ENCODE data around the gene THAP8.
"Not testable (repeated sequence)": the region's sequence is repeated elsewhere in the genome, so short reads cannot be mapped to it uniquely, and the experiment has no call there.

THAP8 gene, protein sequence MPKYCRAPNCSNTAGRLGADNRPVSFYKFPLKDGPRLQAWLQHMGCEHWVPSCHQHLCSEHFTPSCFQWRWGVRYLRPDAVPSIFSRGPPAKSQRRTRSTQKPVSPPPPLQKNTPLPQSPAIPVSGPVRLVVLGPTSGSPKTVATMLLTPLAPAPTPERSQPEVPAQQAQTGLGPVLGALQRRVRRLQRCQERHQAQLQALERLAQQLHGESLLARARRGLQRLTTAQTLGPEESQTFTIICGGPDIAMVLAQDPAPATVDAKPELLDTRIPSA

DNA sequence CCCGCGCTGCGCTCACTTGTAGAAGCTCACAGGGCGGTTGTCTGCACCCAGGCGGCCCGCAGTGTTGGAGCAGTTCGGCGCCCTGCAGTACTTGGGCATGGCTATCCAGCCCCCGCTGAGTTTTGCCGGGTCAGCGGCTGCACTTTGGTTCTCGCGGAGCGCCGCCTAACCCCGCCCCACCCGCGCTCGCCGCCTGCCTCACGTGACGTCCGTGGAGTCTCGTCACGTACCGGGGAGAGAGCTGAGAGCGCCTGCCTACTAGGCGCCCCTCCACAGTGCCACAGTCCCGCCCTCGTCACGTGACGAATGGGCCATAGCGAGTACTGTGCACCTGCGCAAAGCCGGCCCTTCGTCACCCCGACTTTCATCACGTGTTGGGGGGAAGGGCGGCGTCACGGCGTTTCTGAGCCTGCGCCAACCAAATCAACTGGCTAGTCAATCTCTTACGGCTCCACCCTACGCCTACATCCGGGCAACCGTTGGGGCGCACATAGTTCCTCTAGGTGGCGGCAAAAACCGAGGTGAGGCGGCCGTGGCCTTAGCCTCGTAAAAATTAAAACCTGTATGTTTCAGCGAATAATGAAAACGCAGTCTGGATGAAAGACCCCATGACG, at the start of gene THAP8:
THAP8 (minus strand) TSS at position 167 of the 614 bp plus-strand sequence; CDS start at position 99, 68 bp downstream.
- peak; percentile 95 for DNase-seq

DNA sequence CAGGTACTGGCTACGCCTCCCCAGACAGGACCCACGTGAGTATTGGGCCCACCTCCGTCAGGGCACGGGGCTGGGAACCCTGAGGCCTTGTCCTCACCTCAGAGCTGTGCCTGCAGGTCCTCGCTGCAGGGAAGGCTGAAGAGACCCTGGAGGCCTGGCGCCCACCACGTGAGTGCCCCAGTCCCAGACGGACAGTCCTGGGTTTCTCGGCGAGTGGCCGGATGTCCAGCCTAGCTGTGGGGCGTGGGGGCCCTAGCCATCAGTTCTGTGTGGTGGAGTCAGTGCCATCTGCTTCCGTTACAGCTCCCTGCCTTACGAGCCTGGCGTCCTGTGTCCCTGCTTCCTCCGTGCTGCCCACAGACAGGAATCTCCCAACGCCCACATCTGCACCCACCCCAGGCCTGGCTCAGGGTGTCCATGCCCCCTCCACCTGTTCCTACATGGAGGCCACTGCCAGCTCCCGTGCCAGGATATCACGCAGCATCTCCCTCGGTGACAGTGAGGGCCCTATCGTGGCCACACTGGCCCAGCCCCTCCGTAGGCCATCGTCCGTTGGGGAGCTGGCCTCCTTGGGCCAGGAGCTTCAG, 49.0 kb upstream of the THAP8 start:
- no peak for DNase-seq

DNA sequence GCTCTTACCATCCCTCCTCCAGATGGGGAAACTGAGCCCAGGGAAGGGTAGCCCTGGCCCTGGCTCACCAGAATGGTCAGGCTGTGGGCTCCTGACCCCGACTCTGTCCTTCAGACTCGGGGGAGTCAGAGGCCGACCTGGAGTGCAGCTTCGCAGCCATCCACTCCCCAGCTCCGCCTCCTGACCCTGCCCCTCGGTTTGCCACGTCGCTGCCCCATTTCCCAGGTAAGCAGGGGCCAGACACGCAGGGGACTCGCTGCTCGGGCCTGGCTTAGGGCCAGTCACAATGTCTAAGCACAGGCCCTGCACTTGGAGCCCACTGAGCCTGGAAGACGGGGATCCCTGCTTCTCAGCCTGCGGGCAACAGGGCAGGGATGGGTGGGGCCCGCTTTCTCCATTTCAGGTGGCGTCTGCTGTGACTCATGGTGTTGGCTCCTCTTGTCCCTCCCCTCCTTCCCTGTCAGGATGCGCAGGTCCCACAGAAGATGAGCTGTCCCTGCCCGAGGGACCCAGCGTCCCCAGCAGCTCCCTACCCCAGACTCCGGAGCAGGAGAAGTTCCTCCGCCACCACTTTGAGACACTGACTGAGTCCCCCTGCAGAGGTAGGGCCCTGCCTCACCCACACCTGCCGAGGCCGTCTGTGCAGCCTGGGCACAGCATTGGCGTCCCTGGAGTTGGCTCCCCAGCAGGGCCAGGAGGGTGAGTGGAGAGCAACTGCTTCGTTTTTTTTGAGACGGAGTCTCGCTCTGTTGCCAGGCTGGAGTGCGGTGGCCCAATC, 47.7 kb upstream of the THAP8 start:
- no peak for DNase-seq

DNA sequence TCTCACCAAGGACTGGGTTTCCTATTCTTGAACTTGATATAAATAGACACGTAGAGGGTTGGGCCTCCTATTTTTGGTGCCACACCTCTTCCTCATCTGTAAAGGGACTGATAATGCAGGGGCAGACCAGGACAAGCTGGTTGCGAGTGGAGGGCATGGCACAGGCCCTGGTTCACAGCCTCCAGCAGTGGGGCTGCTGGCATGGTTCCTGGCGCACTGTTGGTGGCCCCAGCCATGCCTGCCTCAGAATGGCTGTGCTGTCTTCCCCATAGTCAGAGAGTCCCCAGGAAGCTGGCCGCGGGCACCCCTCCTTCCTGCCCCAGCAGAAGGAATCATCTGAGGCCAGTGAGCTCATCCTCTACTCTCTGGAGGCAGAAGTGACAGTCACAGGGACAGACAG, 46.4 kb upstream of the THAP8 start:
- DNase-seq: no peak

DNA sequence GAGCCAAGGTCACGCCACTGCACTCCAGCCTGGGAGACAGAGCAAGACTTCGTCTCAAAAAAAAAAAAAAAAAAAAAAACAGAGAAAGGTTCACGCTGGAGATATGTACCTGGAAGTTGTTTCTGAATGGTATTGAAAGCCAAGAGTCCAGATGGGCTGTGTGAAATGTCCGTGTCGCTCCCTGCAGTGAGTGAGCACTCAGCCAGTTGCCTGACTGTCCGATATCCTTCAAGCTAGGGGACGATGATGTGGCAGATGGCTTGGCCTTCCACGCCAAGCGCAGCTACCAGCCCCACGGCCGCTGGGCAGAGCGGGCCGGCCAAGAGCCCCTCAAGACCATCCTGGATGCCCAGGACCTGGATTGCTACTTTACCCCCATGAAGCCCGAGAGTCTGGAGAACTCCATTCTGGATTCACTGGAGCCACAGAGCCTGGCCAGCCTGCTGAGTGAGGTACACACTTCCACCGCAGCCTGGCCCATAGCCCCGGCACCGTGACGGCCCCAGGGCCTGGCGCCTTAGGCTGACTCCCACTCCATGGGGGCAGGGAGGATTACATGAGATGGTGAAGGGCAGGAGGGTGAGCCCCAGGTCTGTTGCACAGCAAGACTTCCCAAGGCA, 45.2 kb upstream of the THAP8 start:
- no peak for DNase-seq

DNA sequence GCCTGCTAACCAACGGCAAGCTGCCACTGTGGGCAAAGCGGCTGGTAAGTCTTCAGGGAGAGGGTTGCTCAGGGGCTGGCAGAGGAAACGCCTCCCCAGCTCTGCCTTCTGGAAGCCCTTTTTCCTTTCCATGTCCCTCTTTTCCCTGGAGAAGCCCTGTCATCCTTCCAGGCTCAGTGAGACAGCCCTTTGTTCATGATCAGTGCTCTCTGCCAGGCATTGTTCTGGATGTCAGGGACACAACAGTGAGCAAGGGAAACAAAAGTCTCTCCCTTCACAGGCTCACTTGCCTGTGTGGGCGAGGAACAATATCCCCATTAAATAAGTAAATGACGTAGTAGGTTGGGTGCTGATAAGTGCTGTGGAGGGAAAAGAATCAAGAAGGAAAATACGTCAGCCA, 43.0 kb upstream of the THAP8 start:
- DNase-seq: no peak

DNA sequence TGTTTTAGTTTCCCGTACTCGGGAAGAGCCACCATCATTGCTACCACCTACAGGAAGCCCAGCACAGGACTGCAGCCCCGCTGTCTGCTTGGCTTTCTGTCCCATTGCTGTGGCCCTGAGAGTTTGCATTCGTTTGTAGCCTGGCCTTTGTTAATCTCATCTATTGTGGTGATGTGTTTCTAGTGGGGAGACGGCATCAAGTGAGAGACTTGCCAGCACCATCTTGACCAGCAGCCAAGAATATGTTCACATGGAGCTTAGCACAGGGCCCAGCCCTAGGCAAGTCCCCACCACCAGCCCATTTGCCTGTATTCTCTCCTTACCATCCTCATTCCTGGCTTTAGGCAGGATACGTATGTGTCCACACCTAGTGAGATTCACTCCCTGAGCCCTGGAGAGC, 39.6 kb upstream of the THAP8 start:
- DNase-seq: no peak

DNA sequence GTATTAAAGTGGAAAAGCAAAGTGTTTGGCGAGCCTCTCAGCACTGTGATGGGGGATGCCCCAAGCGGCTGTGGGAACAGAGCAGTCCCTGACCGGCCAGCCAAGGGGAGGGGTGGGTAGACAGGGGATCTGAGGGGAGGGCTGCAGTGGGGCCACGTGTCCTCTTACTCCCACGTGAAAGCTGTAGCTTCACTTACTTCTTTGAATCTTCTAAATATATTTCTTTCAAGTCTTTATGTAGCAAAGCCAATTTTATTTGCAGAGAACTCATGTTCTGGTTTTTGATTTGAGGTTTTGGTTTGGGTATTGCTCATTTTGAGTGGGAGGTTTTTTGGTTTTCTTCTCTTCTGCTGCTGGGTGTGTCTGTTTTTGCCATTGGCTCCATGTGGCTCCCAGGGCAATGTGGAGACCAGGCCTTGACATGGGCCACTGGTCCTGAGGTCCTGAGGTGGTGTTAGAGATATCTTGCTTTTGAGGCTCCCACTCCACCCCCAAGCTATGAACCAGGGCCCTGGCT, 39.1 kb upstream of the THAP8 start:
- no peak for DNase-seq

DNA sequence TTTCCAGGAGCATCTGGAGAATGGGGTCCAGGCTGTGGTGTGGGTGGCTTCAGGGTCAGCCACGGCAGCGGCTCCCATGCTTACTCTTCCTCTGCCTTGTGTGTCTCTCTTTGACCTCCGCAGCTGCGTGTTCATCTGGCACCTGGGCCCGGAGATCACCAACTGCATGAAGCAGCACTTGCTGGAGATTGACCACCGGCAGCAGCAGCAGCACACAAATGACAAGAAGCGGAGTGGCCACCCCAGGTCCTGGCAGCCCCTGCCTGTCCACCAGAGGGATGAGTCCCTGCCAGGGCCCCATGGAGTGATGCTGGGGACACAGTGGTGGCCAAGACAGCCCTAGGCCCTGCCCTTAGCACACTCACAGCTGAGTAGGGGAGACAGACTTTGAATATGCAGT, 38.5 kb upstream of the THAP8 start:
- DNase-seq: no peak

DNA sequence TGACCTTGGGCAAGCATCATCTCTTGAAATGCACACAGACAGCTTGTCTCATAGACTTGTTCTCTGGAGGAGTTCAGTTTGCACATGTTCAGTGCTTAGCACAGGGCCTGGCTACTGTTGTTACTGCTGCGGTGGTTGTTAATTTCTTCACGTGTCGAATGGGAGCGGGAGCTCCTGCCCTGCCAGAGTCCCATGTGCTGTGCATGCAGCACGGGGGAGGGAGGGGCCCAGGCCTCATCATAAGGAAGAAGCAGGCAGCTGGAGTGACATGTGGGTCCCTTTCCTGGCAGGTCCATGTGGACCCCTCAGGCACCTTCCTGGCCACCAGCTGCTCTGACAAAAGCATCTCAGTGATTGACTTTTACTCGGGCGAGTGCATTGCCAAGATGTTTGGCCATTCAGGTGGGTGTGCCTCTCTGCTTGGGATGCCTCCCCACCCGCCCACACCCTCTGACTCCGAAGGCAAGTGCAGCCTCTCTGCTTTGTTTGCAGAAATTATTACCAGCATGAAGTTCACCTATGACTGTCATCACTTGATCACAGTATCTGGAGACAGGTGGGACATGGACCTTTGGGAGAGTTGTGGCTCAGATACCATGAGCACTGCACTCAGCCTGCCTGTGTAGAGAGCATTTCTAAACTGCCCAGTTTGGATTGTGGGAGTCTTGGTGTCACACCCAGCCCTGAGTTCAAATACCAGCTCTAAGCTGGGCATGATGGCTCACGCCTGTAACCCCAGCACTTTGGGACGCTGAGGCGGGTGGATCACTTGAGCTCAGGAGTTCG, 37.0 kb upstream of the THAP8 start:
- DNase-seq: no peak

DNA sequence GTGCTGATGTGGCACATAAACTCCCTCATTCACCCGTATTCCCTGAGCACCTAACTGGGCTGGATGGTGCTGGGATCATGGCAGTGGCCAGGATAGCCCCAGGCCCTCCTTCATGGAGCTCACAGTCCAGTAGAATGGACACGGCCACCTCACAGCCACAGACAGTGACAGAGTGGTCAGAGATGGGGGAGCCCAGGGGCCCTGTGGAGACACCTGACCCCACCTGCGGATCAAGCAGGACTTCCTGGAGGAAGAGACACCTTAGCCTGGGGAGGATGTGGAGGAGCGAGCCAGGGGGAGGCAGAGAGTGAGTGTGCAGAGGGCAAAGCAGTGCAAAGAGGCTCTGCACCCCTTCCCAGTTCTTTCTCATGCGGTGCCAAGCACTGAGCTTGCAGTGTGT, 35.8 kb upstream of the THAP8 start:
- no peak for DNase-seq

DNA sequence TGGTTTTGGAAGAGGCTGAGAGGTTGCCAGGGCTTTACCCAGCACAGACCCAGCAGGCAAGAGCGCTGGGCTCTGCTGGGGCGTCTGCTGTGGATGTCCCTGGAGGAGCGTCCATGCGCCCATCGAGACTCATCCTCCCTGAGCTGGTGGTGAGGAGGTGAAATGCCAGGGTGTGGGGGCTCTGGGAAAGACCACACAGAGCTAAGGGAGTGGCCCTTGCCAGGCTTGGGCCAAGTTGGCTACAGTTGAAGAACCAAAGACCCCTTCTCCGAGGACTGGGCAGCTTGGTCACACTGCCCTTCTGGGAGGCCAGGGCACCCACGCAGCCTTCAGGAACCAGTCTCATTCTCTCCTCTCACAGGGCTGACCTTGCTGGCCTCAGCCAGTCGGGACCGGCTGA, 32.2 kb upstream of the THAP8 start:
- no peak for DNase-seq

DNA sequence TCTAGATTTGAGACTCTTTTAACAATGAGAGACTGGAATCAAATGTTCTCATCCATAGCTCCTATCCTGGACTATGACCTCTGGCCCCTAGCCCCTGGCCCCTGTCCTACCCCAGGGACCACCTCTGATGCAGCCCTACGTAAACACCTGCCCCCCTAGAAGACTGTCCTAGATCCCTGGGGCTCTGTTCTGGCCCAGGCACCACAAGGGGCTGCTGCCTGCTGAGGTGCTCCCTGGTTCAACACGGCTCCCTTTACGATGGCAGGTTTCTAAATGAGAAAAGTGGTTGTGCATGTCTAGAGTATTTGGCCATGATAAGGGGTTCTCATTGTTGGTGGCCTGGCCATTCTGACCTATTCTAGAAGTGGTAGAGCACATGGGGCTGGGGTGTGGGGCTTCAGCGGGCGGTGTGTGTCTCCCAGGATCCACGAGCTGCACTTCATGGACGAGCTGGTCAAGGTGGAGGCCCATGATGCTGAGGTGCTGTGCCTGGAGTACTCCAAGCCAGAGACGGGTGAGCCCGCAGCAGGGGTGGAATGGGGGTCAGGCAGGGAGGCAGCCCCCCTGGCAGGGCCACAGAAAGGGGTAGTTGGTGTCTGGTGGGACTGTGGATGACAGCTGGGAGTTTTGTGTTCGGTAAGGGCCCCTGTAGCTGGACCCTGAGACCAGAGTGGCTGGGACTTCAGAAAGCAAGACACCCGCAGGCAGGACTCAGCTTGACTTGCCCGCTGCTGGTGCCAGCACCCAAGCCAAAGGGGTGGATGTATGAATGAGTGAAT, 30.3 kb upstream of the THAP8 start:
- no peak for DNase-seq

DNA sequence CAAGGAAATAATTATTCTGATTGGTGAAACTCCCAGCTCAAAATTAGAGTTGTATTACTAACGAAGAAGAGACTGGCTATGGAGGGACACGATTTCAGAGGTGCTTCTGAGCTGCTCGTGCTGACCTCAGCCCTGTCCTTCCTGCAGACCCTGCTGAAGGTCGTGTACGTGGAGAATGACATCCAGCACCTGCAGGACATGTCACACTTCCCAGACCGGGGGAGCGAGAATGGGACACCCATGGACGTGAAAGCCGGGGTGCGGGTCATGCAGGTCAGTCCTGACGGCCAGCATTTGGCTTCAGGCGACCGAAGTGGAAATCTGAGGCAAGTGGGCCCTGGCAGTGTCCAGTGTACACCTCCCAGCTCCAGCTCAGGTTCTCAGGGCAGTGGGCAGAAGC, 28.8 kb upstream of the THAP8 start:
- DNase-seq: no peak

DNA sequence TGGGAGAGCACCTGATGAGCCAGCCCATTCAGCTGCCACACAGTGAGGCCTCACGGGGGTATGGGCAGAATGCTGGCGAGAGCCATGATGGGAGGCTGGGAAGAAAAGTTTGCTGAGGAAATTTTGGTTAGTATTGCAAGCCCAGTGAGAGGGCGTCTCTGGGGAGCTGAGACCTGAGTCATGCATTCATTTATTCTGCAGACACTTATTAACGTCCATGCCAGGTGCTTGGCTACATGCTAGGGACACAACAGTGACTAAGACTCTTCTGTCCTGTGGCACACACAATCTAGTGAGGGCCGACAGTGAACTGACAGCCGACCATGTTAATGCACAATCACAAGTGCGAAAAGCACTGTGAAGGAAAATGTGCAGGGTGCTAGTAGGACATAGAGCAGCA, 27.8 kb upstream of the THAP8 start:
- DNase-seq: no peak

DNA sequence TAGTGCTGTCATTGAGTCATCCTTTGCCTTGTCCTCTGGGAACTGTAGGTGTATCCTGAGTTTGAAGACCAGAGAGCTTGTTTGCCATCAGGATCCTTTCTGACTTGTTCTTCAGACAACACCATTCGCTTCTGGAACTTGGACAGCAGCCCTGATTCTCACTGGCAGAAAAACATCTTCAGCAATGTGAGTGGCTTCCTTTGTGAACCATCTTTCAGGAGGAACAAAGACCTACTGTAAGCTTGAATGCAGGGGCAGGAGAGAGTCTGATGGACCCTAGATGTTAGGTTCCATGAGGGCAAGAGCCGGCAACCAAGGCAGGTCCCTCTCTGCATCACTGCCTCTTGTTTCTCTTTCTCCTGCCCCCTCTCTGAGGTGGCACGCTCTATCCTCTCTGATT, 27.3 kb upstream of the THAP8 start:
- no peak for DNase-seq

DNA sequence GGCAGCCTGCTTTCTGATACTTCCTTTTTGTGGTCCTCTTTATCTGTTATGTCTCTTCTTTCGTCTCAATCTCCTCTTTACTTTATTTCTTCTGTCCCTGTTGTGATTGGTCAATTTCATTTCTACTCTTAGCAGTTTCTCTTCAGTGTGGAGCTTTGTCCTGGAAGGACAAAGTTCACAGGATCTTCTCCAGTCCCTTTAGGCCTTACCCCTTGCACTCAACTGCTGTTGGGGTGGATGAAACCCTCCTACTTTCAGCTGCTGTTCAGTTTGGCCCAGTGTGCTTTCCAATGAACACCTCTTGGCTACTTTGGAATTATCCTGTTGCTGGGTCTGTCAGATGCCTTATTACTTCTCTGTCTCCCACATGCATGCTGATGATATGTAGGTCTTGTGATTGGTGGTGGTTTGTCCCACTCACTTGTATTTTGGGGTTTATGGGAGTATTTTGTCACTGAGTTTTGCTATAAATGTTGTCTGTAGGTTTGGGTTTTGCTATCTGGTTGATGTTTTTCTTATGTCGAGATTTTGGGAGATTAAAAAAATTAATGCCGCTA, 25.4 kb upstream of the THAP8 start:
- DNase-seq: no peak

DNA sequence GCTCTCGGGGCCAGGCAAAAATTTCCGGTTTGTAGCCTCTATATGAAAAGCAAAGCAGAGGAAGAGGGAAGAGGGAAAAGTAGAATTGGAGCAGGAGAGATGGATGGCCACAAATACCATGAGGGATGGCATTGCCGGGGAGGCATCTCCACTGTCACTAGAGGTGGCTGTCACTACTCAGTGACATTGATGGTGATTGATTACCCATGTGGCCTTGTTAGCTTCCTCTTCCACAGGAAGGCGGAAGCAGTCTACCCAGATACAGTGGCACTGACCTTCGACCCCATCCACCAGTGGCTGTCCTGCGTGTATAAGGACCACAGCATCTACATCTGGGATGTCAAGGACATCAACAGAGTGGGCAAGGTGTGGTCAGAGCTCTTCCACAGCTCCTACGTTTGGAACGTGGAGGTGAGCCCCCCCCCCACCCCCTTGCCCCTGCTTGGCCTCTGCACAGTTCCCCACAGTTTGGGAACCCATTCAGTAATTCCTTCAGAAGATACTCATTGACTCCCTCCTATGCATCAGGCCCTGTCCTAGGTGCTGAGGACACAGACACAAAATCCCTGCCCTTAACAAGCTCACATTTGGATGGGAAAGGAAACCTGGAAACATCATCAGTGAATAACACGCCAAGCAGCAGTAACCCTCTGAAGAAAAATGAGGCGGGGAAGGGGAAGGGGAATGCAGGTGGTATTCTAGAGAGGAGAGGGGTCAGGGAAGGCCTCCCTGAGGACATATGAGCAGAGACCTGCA, 19.2 kb upstream of the THAP8 start:
- no peak for DNase-seq

DNA sequence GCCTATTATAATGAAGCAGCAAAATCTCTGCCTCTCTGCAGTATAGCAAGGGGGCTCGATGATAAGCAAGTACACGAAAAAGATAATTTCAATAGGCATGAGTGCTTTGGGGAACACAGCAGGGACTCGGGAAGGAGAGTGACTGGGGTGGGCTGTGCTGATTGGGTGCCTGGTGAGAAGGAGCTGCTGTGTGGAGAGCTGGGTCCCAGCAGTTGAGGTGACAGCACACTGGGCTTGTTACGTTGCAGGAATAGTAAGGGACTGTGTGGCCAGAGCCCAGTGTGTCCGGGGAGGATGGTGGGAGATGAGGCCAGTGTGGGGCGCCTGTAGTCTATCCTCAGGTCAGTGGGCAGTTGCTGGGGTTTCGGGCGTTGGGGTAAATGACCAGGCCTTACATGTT, 18.0 kb upstream of the THAP8 start:
- no peak for DNase-seq

DNA sequence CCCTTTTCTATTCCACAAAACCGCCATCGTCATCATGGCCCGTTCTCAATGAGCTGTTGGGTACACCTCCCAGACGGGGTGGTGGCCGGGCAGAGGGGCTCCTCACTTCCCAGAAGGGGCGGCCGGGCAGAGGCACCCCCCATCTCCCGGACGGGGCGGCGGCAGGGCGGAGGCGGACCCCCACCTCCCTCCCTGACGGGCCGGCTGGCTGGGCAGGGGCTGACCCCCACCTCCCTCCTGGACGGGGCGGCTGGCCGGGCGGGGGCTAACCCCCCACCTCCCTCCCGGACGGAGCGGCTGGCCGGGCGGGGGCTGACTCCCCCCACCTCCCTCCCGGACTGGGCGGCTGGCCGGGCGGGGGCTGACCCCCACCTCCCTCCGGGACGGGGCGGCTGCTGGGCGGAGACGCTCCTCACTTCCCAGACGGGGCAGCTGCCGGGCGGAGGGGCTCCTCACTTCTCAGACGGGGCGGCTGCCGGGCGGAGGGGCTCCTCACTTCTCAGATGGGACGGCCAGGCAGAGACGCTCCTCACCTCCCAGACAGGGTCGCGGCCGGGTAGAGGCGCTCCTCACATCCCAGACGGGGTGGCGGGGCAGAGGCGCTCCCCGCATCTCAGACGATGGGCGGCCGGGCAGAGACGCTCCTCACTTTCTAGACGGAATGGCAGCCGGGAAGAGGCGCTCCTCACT, 14.9 kb upstream of the THAP8 start:
- DNase-seq: not testable (repeated sequence)

Measured in SHP77 treated with DMSO at 0.1 percent for 48 hours (cell line).